Transverse colon (tissue), 4 donors: ENCODE data around the gene KRCC1. TPM values are rescaled to one million over a fixed set of nuclear protein-coding genes. Genes with fewer than 3 reads are reported as not detected.

Experiments
- DNase-seq: peaks from one replicate; pipeline ENCODE4 v3.0.0-alpha.2; 2019
- H3K27ac ChIP-seq, 4 donors: fragments of 200-600 bp; sonication (generic); 2 replicates each; pipeline ENCODE4 v1.5.1; 2016 to 2018; ENCODE audit warnings: inconsistent platforms in 4 of 4
- H3K27me3 ChIP-seq: fragments of 200-600 bp; sonication (generic); 2 replicates; pipeline ENCODE4 v1.5.1; 2017; ENCODE audit warnings: inconsistent platforms
- H3K36me3 ChIP-seq, 4 donors: fragments of 200-600 bp; sonication (generic); 2 replicates each; pipeline ENCODE4 v1.5.1; 2017 to 2019; ENCODE audit warnings: inconsistent platforms in 4 of 4
- H3K4me1 ChIP-seq, 4 donors: fragments of 200-600 bp; sonication (generic); 2 replicates each; pipeline ENCODE4 v1.5.1; 2017 to 2020; ENCODE audit warnings: inconsistent platforms in 4 of 4
- H3K4me3 ChIP-seq, 4 donors: fragments of 200-600 bp; sonication (generic); 1 replicate in 1 of 4; 2 replicates in 3 of 4; pipeline versions ENCODE4 v1.5.1 to v1.6.1; 2017 to 2019; ENCODE audit warnings: inconsistent platforms in 4 of 4
- H3K9me3 ChIP-seq, 2 donors: fragments of 200-600 bp; sonication (generic); 2 replicates each; pipeline ENCODE4 v1.5.1; 2017 to 2019; ENCODE audit warnings: inconsistent platforms in 2 of 2
- EP300 ChIP-seq: sonication (generic); formaldehyde crosslinking; IDR thresholded peaks from one replicate; pipeline ENCODE4 v1.6.1; 2017; ENCODE audit warnings: antibody characterized with exemption, low read depth
- POLR2A ChIP-seq: fragments of 450-650 bp; IDR thresholded peaks from one replicate; pipeline ENCODE4 v1.6.1; 2016; ENCODE audit warnings: antibody characterized with exemption, mild to moderate bottlenecking, moderate library complexity
- POLR2AphosphoS5 ChIP-seq, 3 donors: sonication (generic); formaldehyde crosslinking; IDR thresholded peaks; one replicate each; pipeline ENCODE4 v1.6.1; 2016; ENCODE audit warnings: antibody characterized with exemption in 3 of 3
- WGBS, 2 donors: methylation state at CpG; one replicate each; pipeline ENCODE4 v1.1.5; 2018; ENCODE audit warnings: low coverage in 1 of 2; 5-methylcytosine and 5-hydroxymethylcytosine counted together
- in situ Hi-C, 4 donors: fragments of 200-750 bp; cut with MboI; loops; one replicate each; pipeline versions ENCODE4 v1.15.0 to v1.15.1; 2017; ENCODE audit warnings: low sequenced_read_pairs in 3 of 4, low pct_ligation_motif_present in 1 of 4, low pct_unique_long_range_greater_than_20kb in 1 of 4
- intact Hi-C: fragments of 100-400 bp; cut with DNase I; formaldehyde crosslinking; loops from one replicate; pipeline ENCODE4 v1.15.1; 2023; ENCODE audit warnings: low total_unique reads
- total RNA-seq, 4 donors: library from RNA; depleted of rRNA; stranded (reverse); fragments of >200 nt; gene quantifications; one replicate each; pipeline ENCODE4 v1.1.0, GENCODE V29; 2016
- TF ChIP-seq, protein P1 (sequence below), 5 experiments: fragments of 200-600 bp in 3 of 5; fragments of 450-650 bp in 2 of 5; sonication (generic) in 3 of 5; IDR thresholded peaks; 1 replicate in 2 of 5; 2 replicates in 3 of 5; pipeline ENCODE4 v1.5.1; 2016 to 2017; ENCODE audit warnings: antibody characterized with exemption in 5 of 5, inconsistent platforms in 3 of 5, mild to moderate bottlenecking in 2 of 5, moderate library complexity in 1 of 5

KRCC1 gene
- total RNA-seq, 4 donors from 2014 or later = 12.3 to 40.6 (median 27.6) TPM

DNA sequence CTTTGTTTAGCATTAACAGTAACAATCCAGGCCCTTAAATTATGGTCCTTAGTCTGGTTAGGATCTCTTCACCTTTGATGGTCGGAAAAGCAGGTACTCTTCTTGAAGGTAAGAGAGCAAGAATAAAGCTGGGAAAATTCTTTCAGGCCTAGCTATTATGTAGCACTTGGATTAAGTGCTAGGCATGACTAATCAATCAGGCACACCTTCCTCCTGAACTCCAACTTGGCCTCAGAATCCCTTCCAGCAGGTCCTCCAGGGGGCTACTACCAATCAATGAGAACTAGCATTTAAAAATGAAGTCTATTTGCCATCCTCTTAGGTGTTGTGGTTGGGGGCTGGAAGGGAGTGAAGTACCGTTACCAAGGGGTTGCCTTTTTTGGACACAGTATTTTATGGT lies 15.8 kb upstream of the KRCC1 start:
- Histone ChIP-seq H3K4me1 (peaks cover 0 to 3% (median 0%) of the 10 kb centered on the region in 4 donors), H3K36me3 (no peaks in the 10 kb centered on the region), H3K4me3 (no peak overlapping the region), H3K27me3 (no peaks in the 10 kb centered on the region), H3K9me3 (no peaks in the 10 kb centered on the region), H3K27ac (peak overlapping the region in 1 of 4 donors; percentile 37)
- in situ Hi-C loops (no loop called here), intact Hi-C loops (no loop called here)
- WGBS, 2 donors = 93 to 97% methylated on average over 2 of the region's 2 CpGs
- TF ChIP-seq, protein P1, sequence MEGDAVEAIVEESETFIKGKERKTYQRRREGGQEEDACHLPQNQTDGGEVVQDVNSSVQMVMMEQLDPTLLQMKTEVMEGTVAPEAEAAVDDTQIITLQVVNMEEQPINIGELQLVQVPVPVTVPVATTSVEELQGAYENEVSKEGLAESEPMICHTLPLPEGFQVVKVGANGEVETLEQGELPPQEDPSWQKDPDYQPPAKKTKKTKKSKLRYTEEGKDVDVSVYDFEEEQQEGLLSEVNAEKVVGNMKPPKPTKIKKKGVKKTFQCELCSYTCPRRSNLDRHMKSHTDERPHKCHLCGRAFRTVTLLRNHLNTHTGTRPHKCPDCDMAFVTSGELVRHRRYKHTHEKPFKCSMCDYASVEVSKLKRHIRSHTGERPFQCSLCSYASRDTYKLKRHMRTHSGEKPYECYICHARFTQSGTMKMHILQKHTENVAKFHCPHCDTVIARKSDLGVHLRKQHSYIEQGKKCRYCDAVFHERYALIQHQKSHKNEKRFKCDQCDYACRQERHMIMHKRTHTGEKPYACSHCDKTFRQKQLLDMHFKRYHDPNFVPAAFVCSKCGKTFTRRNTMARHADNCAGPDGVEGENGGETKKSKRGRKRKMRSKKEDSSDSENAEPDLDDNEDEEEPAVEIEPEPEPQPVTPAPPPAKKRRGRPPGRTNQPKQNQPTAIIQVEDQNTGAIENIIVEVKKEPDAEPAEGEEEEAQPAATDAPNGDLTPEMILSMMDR (IDR thresholded peaks at IDR 0.05) = no peak
- TF ChIP-seq POLR2A (no peak), EP300 (no peak), POLR2AphosphoS5 (IDR thresholded peaks at IDR 0.05) (no peak)
- DNase-seq = no peak

DNA sequence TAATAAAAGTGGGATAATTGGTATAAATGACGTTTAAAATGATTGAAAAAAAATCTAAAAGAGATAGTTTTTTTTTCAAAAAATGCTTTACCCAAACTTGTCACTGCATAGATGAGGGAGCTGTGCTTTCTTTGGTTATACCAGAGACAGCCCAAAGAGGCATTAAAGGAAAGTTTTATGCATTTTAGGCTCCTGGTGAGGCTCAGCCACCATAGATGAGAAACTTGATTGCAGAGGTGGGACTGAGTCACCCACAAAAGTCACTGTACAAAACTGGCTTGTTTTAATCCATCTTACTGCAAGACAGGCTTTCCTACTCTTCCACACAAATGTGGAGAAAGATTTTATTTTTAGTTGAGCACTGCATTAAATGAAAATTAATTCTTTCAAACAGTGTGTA lies 14.5 kb upstream of the KRCC1 start:
- WGBS, 2 donors = 63 to 64% methylated on average over 1 of the region's 1 CpG
- DNase-seq = no peak
- in situ Hi-C loops (no loop called here), intact Hi-C loops (no loop called here)
- Histone ChIP-seq H3K4me3 (no peak overlapping the region), H3K27ac (peak overlapping the region in 2 of 4 donors; percentile 26 to 77), H3K9me3 (no peaks in the 10 kb centered on the region), H3K4me1 (peaks cover 0 to 3% (median 0%) of the 10 kb centered on the region in 4 donors), H3K36me3 (no peaks in the 10 kb centered on the region), H3K27me3 (no peaks in the 10 kb centered on the region)
- TF ChIP-seq EP300 = no peak

DNA sequence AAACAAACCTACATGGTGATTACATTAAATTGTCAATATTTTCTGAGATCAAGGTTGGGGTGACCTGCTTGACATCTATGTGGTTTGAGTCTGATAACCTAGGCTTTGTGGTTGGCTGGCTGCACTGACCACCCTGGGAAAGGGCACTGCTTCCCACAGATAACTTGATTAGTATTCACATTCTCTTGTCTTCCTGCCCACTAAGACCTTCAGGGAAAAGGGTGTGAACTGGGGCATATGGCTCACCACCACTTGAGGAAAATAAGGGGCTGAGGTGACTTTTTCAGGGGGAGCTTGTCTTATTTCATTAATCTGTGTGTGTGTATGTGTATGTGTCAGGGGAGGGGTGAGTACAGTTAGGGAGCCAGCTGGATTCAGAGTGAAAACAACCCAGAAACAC lies 13.5 kb upstream of the KRCC1 start:
- peak overlapping the region in 3 of 4 donors; percentile 1 to 77 (median 42) for H3K27ac ChIP-seq
- in situ Hi-C loops = loop anchor here in 2 of 4 donors (10.0 kb wide), 2 partner anchors 76 to 86 kb away; no protein-coding TSS in a partner anchor
- H3K4me3 ChIP-seq = no peak overlapping the region

DNA sequence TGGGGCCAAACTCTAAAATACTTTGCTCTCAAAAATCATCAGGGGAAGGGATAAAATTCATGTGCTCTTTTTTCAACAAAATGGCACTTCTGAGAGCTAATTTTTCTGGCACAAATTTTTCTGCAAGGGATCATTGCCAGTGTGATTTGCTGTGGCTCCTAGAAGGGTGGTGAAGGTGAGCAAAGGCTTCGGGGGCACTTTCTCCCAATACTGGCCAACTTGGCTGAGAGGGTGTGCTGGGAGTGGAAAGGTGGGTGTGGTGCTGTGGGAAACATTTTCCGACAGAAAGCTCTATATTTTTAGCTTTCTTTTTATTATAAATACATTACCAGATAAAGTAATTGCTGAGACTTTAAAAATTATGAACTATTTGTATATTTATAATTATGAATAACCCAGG lies 12.5 kb upstream of the KRCC1 start:
- in situ Hi-C loops (loop anchor here in 2 of 4 donors (10.0 kb wide), 2 partner anchors 77 to 87 kb away; no protein-coding TSS in a partner anchor), intact Hi-C loops (no loop called here)
- no peak for TF ChIP-seq POLR2AphosphoS5 (IDR thresholded peaks at IDR 0.05)
- no peak for TF ChIP-seq POLR2A
- TF ChIP-seq, protein P1 (IDR thresholded peaks at IDR 0.05) = no peak
- TF ChIP-seq EP300 = no peak
- Histone ChIP-seq H3K4me1 (peaks cover 0 to 3% (median 0%) of the 10 kb centered on the region in 4 donors), H3K4me3 (peak overlapping the region in 1 of 4 donors; percentile 8), H3K36me3 (no peaks in the 10 kb centered on the region), H3K27me3 (no peaks in the 10 kb centered on the region), H3K9me3 (no peaks in the 10 kb centered on the region), H3K27ac (peak overlapping the region in 3 of 4 donors; percentile 42 to 77 (median 56))
- DNase-seq = no peak
- 71 to 81% methylated on average over 1 to 2 of the region's 2 CpGs for WGBS, 2 donors

More for the DNA sequence above, 13.5 kb upstream of the KRCC1 start:
- DNase-seq = no peak
- H3K36me3 ChIP-seq = no peaks in the 10 kb centered on the region
- no peaks in the 10 kb centered on the region for H3K9me3 ChIP-seq
- TF ChIP-seq POLR2A = no peak
- TF ChIP-seq, protein P1 (IDR thresholded peaks at IDR 0.05) = no peak
- no peak for TF ChIP-seq EP300
- TF ChIP-seq POLR2AphosphoS5 (IDR thresholded peaks at IDR 0.05) = no peak
- intact Hi-C loops = no loop called here
- no peaks in the 10 kb centered on the region for H3K27me3 ChIP-seq
- H3K4me1 ChIP-seq = peaks cover 0 to 3% (median 0%) of the 10 kb centered on the region in 4 donors

DNA sequence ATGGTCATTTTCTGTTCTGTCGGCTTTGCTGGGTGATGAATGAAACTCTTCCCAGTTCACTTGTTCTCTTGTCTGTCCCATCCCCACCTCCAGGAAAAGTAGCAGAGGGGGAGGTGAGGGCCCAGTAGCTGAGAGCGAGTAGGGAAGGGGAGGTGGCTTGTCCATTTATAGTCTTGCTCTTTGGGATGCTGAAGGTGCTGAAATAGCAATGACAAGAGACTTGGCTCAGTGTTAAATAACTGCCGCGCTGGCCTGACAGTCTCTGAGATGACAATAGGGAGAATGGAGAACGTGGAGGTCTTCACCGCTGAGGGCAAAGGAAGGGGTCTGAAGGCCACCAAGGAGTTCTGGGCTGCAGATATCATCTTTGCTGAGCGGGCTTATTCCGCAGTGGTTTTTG lies 12.0 kb upstream of the KRCC1 start, which contains the start of gene SMYD1:
Gene SMYD1, plus strand, starts transcription at position 228 of the 400 bp plus-strand sequence. Its CDS starts 40 bp downstream, at position 268.
- Histone ChIP-seq H3K4me3 (peak within 1 kb of the TSS in 1 of 4 donors; percentile 8), H3K9me3 (no peaks in the 10 kb centered on the region), H3K36me3 (no peaks in the 10 kb centered on the region), H3K27me3 (no peaks in the 10 kb centered on the region), H3K4me1 (peaks cover 0 to 3% (median 0%) of the 10 kb centered on the region in 4 donors), H3K27ac (peak within 1 kb of the TSS in 3 of 4 donors; percentile 42 to 77 (median 56))
- intact Hi-C loops = no loop called here
- TF ChIP-seq POLR2A (no peak), EP300 (no peak), POLR2AphosphoS5 (IDR thresholded peaks at IDR 0.05) (no peak)
- TF ChIP-seq, protein P1 (IDR thresholded peaks at IDR 0.05) = no peak
- DNase-seq = no peak
- in situ Hi-C loops = loop anchor here in 2 of 4 donors (10.0 kb wide), 2 partner anchors 77 to 87 kb away; no protein-coding TSS in a partner anchor
- 78 to 82% methylated on average over 8 of the region's 8 CpGs for WGBS, 2 donors
